Neutrophil (primary cell): Measurements from ENCODE around the gene GJD4.

Experiments
- H3K27ac ChIP-seq: fragments of 200-600 bp; sonication (generic); 2 replicates; pipeline ENCODE4 v1.5.1; 2016; ENCODE audit warnings: mild to moderate bottlenecking, moderate library complexity
- H3K27me3 ChIP-seq: fragments of 200-600 bp; sonication (generic); 2 replicates; pipeline ENCODE4 v1.6.0; 2016; ENCODE audit warnings: mild to moderate bottlenecking
- H3K36me3 ChIP-seq: fragments of 200-600 bp; sonication (generic); 2 replicates; pipeline ENCODE4 v1.5.1; 2017
- H3K4me1 ChIP-seq, 2 experiments: fragments of 200-600 bp in 1 of 2; sonication (generic) in 1 of 2; 1 replicate in 1 of 2; 2 replicates in 1 of 2; pipeline versions ENCODE4 v1.5.1 to v1.6.1; 2013 to 2016; ENCODE audit warnings: low read depth in 1 of 2, low read length in 1 of 2, mild to moderate bottlenecking in 1 of 2, moderate library complexity in 1 of 2; ENCODE audit not compliant: control insufficient read depth in 1 of 2, insufficient read depth in 1 of 2
- H3K4me3 ChIP-seq, 2 experiments: fragments of 200-600 bp in 1 of 2; sonication (generic) in 1 of 2; 1 replicate in 1 of 2; 2 replicates in 1 of 2; pipeline ENCODE4 v1.5.1; 2013 to 2016; ENCODE audit warnings: low read depth in 1 of 2, low read length in 1 of 2, mild to moderate bottlenecking in 1 of 2, moderate library complexity in 1 of 2
- H3K9me3 ChIP-seq: fragments of 200-600 bp; sonication (generic); 2 replicates; pipeline ENCODE4 v1.5.1; 2016
- TF ChIP-seq, protein P1 (sequence below): fragments of 200-600 bp; sonication (generic); IDR thresholded peaks from 2 replicates; pipeline ENCODE4 v1.5.1; 2016; ENCODE audit warnings: antibody characterized with exemption

The GJD4 gene

DNA sequence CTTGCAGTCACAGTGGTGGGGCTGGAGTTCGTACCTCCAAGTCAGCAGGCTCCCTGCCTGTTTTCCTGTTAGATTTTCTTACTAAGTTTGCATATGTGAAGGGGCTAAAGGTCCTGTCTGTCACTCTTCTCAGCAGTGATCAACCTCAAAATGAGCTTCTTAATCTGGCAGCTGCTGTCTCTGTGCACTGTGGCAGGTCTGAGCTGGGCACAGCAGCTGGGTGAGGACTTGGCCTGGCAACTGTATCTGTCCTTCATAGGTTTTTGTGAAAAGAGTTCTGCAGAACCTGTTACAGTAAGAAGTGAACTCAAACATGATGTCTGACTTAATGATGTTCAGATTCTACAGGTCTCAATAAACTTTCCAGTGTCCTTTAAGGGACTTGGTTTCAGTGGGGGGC lies 31.3 kb upstream of the GJD4 start:
- TF ChIP-seq, protein P1, sequence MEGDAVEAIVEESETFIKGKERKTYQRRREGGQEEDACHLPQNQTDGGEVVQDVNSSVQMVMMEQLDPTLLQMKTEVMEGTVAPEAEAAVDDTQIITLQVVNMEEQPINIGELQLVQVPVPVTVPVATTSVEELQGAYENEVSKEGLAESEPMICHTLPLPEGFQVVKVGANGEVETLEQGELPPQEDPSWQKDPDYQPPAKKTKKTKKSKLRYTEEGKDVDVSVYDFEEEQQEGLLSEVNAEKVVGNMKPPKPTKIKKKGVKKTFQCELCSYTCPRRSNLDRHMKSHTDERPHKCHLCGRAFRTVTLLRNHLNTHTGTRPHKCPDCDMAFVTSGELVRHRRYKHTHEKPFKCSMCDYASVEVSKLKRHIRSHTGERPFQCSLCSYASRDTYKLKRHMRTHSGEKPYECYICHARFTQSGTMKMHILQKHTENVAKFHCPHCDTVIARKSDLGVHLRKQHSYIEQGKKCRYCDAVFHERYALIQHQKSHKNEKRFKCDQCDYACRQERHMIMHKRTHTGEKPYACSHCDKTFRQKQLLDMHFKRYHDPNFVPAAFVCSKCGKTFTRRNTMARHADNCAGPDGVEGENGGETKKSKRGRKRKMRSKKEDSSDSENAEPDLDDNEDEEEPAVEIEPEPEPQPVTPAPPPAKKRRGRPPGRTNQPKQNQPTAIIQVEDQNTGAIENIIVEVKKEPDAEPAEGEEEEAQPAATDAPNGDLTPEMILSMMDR = no peak
- no peak overlapping the region for H3K4me3 ChIP-seq
- peaks cover 5% of the 10 kb centered on the region for H3K27me3 ChIP-seq
- no peaks in the 10 kb centered on the region for H3K4me1 ChIP-seq
- no peak overlapping the region for H3K27ac ChIP-seq
- H3K36me3 ChIP-seq = peaks cover 47% of the 10 kb centered on the region
- no peaks in the 10 kb centered on the region for H3K9me3 ChIP-seq

DNA sequence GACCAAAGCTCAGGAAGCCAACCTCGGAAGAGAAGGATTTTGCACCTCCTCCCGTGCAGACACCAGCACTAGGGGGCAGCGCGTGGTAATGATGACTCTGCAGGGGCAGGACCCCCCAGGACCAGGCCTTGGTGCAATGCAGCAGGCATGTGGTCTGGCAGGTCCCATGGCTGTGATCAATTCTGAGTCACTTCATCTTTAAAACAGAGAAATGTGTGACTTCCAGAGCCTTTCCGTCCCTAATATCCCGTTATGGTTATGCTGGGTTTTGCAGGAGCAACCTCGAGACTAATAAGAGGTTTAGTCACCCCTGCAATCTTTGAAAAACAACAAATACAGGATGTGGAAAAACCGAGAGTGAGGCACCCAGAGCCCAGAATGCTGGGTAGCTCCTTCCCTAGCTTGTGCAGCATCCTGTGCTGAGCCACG lies 30.2 kb upstream of the GJD4 start:
- Histone ChIP-seq H3K27me3 (peaks cover 12% of the 10 kb centered on the region), H3K27ac (no peak overlapping the region), H3K9me3 (no peaks in the 10 kb centered on the region), H3K36me3 (peaks cover 35% of the 10 kb centered on the region), H3K4me3 (no peak overlapping the region), H3K4me1 (no peaks in the 10 kb centered on the region)
- TF ChIP-seq, protein P1 = no peak

DNA sequence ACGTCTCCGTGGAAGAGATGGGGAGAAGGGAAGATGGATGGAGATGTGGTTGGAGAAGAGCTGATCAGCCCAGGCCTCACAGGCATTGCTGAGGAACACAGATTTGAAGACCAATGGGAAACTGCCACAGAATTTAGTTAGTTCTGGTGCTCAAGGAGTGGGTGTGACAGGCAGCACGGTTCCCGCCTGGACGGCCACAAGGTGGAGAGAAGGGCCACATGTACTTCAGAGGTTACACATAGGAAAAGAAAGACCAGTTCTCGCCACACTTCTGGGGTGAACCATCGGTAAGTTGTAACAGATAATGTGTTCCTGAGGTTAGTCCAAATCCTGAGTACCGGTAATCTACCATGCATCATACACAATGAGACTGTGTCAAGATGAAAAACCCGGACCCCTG lies 29.5 kb upstream of the GJD4 start:
- no peak overlapping the region for H3K27ac ChIP-seq
- no peaks in the 10 kb centered on the region for H3K4me1 ChIP-seq

DNA sequence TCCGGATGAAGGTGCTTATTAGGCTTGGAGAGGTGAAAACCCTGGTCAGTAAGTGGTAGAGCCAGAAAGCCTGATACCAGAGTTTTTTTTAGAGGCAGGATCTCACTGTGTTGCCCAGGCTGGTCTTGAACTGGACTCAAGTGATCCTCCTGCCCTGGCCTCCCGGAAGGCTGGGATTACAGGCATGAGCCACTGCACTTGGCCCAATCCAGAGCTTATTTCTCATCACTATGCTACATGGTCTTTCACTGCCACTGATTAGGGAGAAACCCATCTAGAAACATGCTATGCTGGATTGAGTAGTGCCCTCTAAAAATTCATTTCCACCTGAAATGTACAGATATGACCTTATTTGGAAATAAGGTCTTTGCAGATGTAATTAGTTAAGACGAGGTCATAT lies 28.4 kb upstream of the GJD4 start:
- H3K27me3 ChIP-seq = peaks cover 12% of the 10 kb centered on the region
- no peaks in the 10 kb centered on the region for H3K9me3 ChIP-seq
- H3K36me3 ChIP-seq = peaks cover 26% of the 10 kb centered on the region
- no peak overlapping the region for H3K27ac ChIP-seq
- H3K4me1 ChIP-seq = no peaks in the 10 kb centered on the region
- TF ChIP-seq, protein P1 = no peak
- no peak overlapping the region for H3K4me3 ChIP-seq

More for the DNA sequence above, 29.5 kb upstream of the GJD4 start:
- Histone ChIP-seq H3K9me3 (no peaks in the 10 kb centered on the region), H3K4me3 (no peak overlapping the region), H3K27me3 (peaks cover 12% of the 10 kb centered on the region), H3K36me3 (peaks cover 29% of the 10 kb centered on the region)
- TF ChIP-seq, protein P1 = no peak

DNA sequence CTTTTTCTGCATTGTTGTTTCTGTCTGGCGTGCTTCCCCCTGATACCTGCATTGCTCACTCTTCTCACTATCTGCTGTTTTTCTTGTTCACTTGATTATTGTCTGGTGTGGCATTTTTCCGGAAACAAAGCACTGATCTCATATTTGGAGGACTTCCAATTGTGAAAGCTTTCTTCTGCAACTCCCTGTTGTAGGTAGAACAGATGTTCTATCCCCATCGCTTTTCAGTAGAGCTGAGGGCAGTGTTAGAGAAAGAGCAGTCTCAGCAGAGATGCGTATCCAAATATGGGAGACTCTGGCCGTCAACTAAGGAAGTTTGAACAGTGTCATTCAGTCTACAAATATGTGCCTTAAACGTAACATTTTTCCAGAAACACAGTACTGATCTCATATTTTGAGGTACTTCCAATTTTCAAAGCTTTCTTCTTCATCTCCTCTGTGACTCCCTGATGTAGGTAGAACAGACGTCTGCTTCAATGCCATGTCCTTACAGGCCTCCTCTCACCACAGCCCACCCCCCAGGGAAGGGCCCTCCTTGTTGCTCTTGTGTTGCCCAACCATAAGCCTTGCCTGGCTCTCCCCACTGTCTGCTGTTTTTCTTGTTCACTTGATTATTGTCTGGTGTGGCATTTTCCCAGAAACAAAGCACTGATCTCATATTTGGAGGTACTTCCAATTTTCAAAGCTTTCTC lies 27.1 kb upstream of the GJD4 start:
- Histone ChIP-seq H3K36me3 (peaks cover 26% of the 10 kb centered on the region), H3K27me3 (peaks cover 12% of the 10 kb centered on the region), H3K27ac (no peak overlapping the region), H3K4me1 (no peaks in the 10 kb centered on the region), H3K4me3 (no peak overlapping the region), H3K9me3 (no peaks in the 10 kb centered on the region)
- TF ChIP-seq, protein P1 = no peak

DNA sequence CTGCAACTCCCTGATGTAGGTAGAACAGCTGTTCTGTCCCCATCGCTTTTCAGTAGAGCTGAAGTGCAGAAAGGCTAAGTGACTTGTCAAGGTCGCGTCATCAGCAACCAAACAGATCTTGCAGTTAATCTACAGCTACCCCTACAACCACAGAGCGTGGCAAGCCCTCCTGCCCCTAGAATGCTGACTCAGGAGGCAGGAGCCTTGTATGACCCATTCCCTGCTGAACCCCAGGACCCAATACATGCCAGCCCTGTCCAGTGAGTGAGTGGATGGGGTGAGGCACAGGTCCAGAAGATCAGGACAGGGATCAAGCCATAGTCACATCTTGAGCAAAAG lies 26.6 kb upstream of the GJD4 start:
- Histone ChIP-seq H3K27me3 (peaks cover 12% of the 10 kb centered on the region), H3K4me3 (no peak overlapping the region), H3K9me3 (no peaks in the 10 kb centered on the region), H3K36me3 (peaks cover 21% of the 10 kb centered on the region), H3K4me1 (no peaks in the 10 kb centered on the region), H3K27ac (no peak overlapping the region)
- TF ChIP-seq, protein P1 = no peak
